HG03175 (cell line): Measurements from ENCODE around the gene RASGRP4.
"Not testable (repeated sequence)": the region's sequence is repeated elsewhere in the genome, so short reads cannot be mapped to it uniquely, and the experiment has no call there.

Experiments used
- ATAC-seq: cut with Tn5 transposase; IDR thresholded peaks from one replicate; pipeline ENCODE4 v1.9.1; 2021; ENCODE audit warnings: mild to moderate bottlenecking, moderate library complexity; ENCODE audit not compliant: unreplicated experiment

Gene RASGRP4

GRCh38 chr19:38375098-38375493 lies 50.9 kb downstream of the RASGRP4 start:
- no peak for ATAC-seq

- ATAC-seq: peak; percentile 92
Observed at GRCh38 chr19:38374332-38375097, 51.5 kb downstream of the RASGRP4 start, which contains the start of gene PSMD8. TSS of gene PSMD8 (plus strand) at chr19:38374571. CDS start at chr19:38374602, 31 bp downstream.

GRCh38 chr19:38373907-38374331 lies 52.1 kb downstream of the RASGRP4 start:
- ATAC-seq: no peak

- no peak for ATAC-seq
Observed at GRCh38 chr19:38371081-38371480, 54.9 kb downstream of the RASGRP4 start.

GRCh38 chr19:38370299-38370698 lies 55.7 kb downstream of the RASGRP4 start:
- ATAC-seq: no peak

- ATAC-seq: no peak
Observed at GRCh38 chr19:38369584-38369983, 56.4 kb downstream of the RASGRP4 start.

GRCh38 chr19:38367041-38367440 lies 59.0 kb downstream of the RASGRP4 start:
- ATAC-seq: no peak

- ATAC-seq: not testable (repeated sequence)
Observed at GRCh38 chr19:38362946-38363688, 62.9 kb downstream of the RASGRP4 start.

- peak; percentile 43 for ATAC-seq
Observed at GRCh38 chr19:38362076-38362945, 63.7 kb downstream of the RASGRP4 start.

- ATAC-seq: peak; percentile 64
Observed at GRCh38 chr19:38361633-38362075, 64.4 kb downstream of the RASGRP4 start.

GRCh38 chr19:38360839-38361631 lies 65.0 kb downstream of the RASGRP4 start:
- ATAC-seq: no peak

- no peak for ATAC-seq
Observed at GRCh38 chr19:38360351-38360750, 65.7 kb downstream of the RASGRP4 start.

GRCh38 chr19:38359242-38360021 lies 66.6 kb downstream of the RASGRP4 start:
- ATAC-seq: no peak
